SJCRH30 (cell line): ENCODE results near the gene ABCA7. TPM values are rescaled to one million over a fixed set of nuclear protein-coding genes. Genes with fewer than 3 reads are reported as not detected.
"Not testable (repeated sequence)": the region's sequence is repeated elsewhere in the genome, so short reads cannot be mapped to it uniquely, and the experiment has no call there.

ENCODE experiments used
- DNase-seq, 2 experiments: peaks; one replicate each; pipeline ENCODE4 v3.0.0-alpha.2; 2015 to 2020
- H3K27ac ChIP-seq: fragments of 250-450 bp; sonication (Bioruptor Pico); 2 replicates; pipeline ENCODE4 v1.5.1; 2020; ENCODE audit warnings: mild to moderate bottlenecking, moderate library complexity
- H3K27me3 ChIP-seq: fragments of 250-450 bp; sonication (Bioruptor Pico); 2 replicates; pipeline ENCODE4 v1.5.1; 2020; ENCODE audit warnings: mild to moderate bottlenecking, moderate library complexity
- H3K36me3 ChIP-seq: fragments of 250-450 bp; sonication (Bioruptor Pico); 2 replicates; pipeline ENCODE4 v1.5.1; 2020; ENCODE audit warnings: mild to moderate bottlenecking, moderate library complexity
- H3K4me1 ChIP-seq: fragments of 250-450 bp; sonication (Bioruptor Pico); 2 replicates; pipeline ENCODE4 v1.5.1; 2020; ENCODE audit warnings: mild to moderate bottlenecking, moderate library complexity
- H3K4me3 ChIP-seq: fragments of 250-450 bp; sonication (Bioruptor Pico); 2 replicates; pipeline ENCODE4 v1.5.1; 2020; ENCODE audit warnings: mild to moderate bottlenecking, moderate library complexity
- H3K9me3 ChIP-seq: fragments of 250-450 bp; sonication (Bioruptor Pico); replicated peaks from 2 replicates; pipeline ENCODE4 v1.5.1; 2020; ENCODE audit warnings: mild to moderate bottlenecking, moderate library complexity
- total RNA-seq: library from RNA; depleted of rRNA; stranded (reverse); fragments of >200 nt; shearing (Covaris generic); gene quantifications from 2 replicates; pipeline ENCODE4 v1.2.3, GENCODE V29; 2014

The ABCA7 gene
- total RNA-seq, 1 experiment from 2014 or later: 11.0 TPM

GRCh38 chr19:1018932-1019615 lies 20.8 kb upstream of the ABCA7 start:
- H3K4me1 ChIP-seq: peaks cover 3% of the 10 kb centered on the region; the same call in 1 of the 2 replicates

GRCh38 chr19:1019616-1019961 lies 20.3 kb upstream of the ABCA7 start:
- H3K27ac ChIP-seq: no peak overlapping the region

More at GRCh38 chr19:1018932-1019615, 20.8 kb upstream of the ABCA7 start:
- DNase-seq: no peak
- no peak overlapping the region for H3K27ac ChIP-seq
- H3K27me3 ChIP-seq: no peaks in the 10 kb centered on the region
- no peaks in the 10 kb centered on the region for H3K9me3 ChIP-seq
- no peak overlapping the region for H3K4me3 ChIP-seq
- peaks cover 2% of the 10 kb centered on the region for H3K36me3 ChIP-seq

GRCh38 chr19:1019980-1020867 lies 19.7 kb upstream of the ABCA7 start:
- H3K36me3 ChIP-seq: peaks cover 2% of the 10 kb centered on the region; the same call in 1 of the 2 replicates
- H3K9me3 ChIP-seq: no peaks in the 10 kb centered on the region
- H3K27me3 ChIP-seq: no peaks in the 10 kb centered on the region
- DNase-seq: peak in 1 of 2 experiments; percentile 30
- H3K4me1 ChIP-seq: peaks cover 3% of the 10 kb centered on the region; the same call in 1 of the 2 replicates
- H3K27ac ChIP-seq: peak overlapping the region; percentile 33; the same call in 1 of the 2 replicates
- H3K4me3 ChIP-seq: peak overlapping the region; percentile 74

More at GRCh38 chr19:1019616-1019961, 20.3 kb upstream of the ABCA7 start:
- H3K9me3 ChIP-seq: no peaks in the 10 kb centered on the region
- peaks cover 3% of the 10 kb centered on the region; the same call in 1 of the 2 replicates for H3K4me1 ChIP-seq
- H3K4me3 ChIP-seq: peak overlapping the region; percentile 74
- no peaks in the 10 kb centered on the region for H3K27me3 ChIP-seq
- H3K36me3 ChIP-seq: peaks cover 2% of the 10 kb centered on the region
- no peak for DNase-seq

- Histone ChIP-seq H3K4me3 (peak within 1 kb of the TSS; percentile 74), H3K27me3 (no peaks in the 10 kb centered on the region), H3K36me3 (0 out of 2 replicates have a peak, but pooled peaks cover 2% of the 10 kb centered on the region), H3K27ac (peak within 1 kb of the TSS; percentile 92), H3K4me1 (peaks cover 3% of the 10 kb centered on the region; the same call in 1 of the 2 replicates), H3K9me3 (no peaks in the 10 kb centered on the region)
- DNase-seq: peak; percentile 98
Observed at GRCh38 chr19:1020868-1021425, 19.0 kb upstream of the ABCA7 start, which contains the start of gene TMEM259. TMEM259 (minus strand) TSS chr19:1021123; CDS start chr19:1020996, 127 bp downstream.

- H3K9me3 ChIP-seq, H3K4me1 ChIP-seq, H3K4me3 ChIP-seq, DNase-seq, H3K36me3 ChIP-seq, H3K27ac ChIP-seq, H3K27me3 ChIP-seq: not testable (repeated sequence)
Observed at GRCh38 chr19:1023883-1024188, 16.1 kb upstream of the ABCA7 start.

- not testable (repeated sequence) for H3K9me3 ChIP-seq, H3K27ac ChIP-seq, H3K4me1 ChIP-seq, H3K4me3 ChIP-seq, H3K36me3 ChIP-seq, DNase-seq, H3K27me3 ChIP-seq
Observed at GRCh38 chr19:1025080-1025479, 14.8 kb upstream of the ABCA7 start.

- DNase-seq: peak; percentile 76 to 79
- Histone ChIP-seq H3K27ac (peak within 1 kb of the TSS; percentile 79), H3K4me1 (peaks cover 3% of the 10 kb centered on the region; the same call in 1 of the 2 replicates), H3K9me3 (no peaks in the 10 kb centered on the region), H3K4me3 (peak within 1 kb of the TSS; percentile 97), H3K36me3 (peaks cover 8% of the 10 kb centered on the region), H3K27me3 (no peaks in the 10 kb centered on the region)
Observed at GRCh38 chr19:1025960-1026782, 13.7 kb upstream of the ABCA7 start, which contains the start of gene CNN2. CNN2 (plus strand) TSS chr19:1026608; CDS start chr19:1026662, 54 bp downstream.

- H3K9me3 ChIP-seq: no peaks in the 10 kb centered on the region
- peaks cover 13% of the 10 kb centered on the region for H3K36me3 ChIP-seq
- no peaks in the 10 kb centered on the region for H3K27me3 ChIP-seq
- H3K4me3 ChIP-seq: peak overlapping the region; percentile 97
- H3K4me1 ChIP-seq: peaks cover 3% of the 10 kb centered on the region; the same call in 1 of the 2 replicates
- peak overlapping the region; percentile 79 for H3K27ac ChIP-seq
- peak; percentile 47 to 54 for DNase-seq
Observed at GRCh38 chr19:1026783-1027649, 12.9 kb upstream of the ABCA7 start.

GRCh38 chr19:1027650-1028061 lies 12.3 kb upstream of the ABCA7 start:
- no peaks in the 10 kb centered on the region for H3K9me3 ChIP-seq
- H3K4me3 ChIP-seq: peak overlapping the region; percentile 97
- peak in 1 of 2 experiments; percentile 42 for DNase-seq
- no peaks in the 10 kb centered on the region for H3K27me3 ChIP-seq
- H3K4me1 ChIP-seq: no peaks in the 10 kb centered on the region; the same call in 1 of the 2 replicates
- H3K36me3 ChIP-seq: peaks cover 19% of the 10 kb centered on the region
- H3K27ac ChIP-seq: peak overlapping the region; percentile 79

- H3K4me3 ChIP-seq: peak overlapping the region; percentile 97
- peaks cover 26% of the 10 kb centered on the region for H3K36me3 ChIP-seq
- H3K27me3 ChIP-seq: no peaks in the 10 kb centered on the region
- peak overlapping the region; percentile 79 for H3K27ac ChIP-seq
- H3K4me1 ChIP-seq: no peaks in the 10 kb centered on the region
- no peaks in the 10 kb centered on the region for H3K9me3 ChIP-seq
- DNase-seq: peak; percentile 96 to 97
Observed at GRCh38 chr19:1028062-1028926, 11.6 kb upstream of the ABCA7 start.

- no peak overlapping the region for H3K4me3 ChIP-seq
- H3K36me3 ChIP-seq: peaks cover 46% of the 10 kb centered on the region
- no peaks in the 10 kb centered on the region for H3K9me3 ChIP-seq
- H3K4me1 ChIP-seq: no peaks in the 10 kb centered on the region
- no peak for DNase-seq
- H3K27me3 ChIP-seq: no peaks in the 10 kb centered on the region
- H3K27ac ChIP-seq: no peak overlapping the region
Observed at GRCh38 chr19:1032264-1032867, 7.5 kb upstream of the ABCA7 start.

GRCh38 chr19:1035998-1036621 lies 3.8 kb upstream of the ABCA7 start:
- DNase-seq: no peak
- Histone ChIP-seq H3K27ac (no peak overlapping the region), H3K4me1 (peaks cover 3% of the 10 kb centered on the region), H3K9me3 (no peaks in the 10 kb centered on the region), H3K36me3 (peaks cover 38% of the 10 kb centered on the region), H3K4me3 (no peak overlapping the region), H3K27me3 (no peaks in the 10 kb centered on the region)
